ENCODE results near the gene OSBPL6.
"Not testable (repeated sequence)": the region's sequence is repeated elsewhere in the genome, so short reads cannot be mapped to it uniquely, and the experiment has no call there.

The OSBPL6 gene

GRCh38 chr2:178195390-178196166 lies 1.3 kb downstream of the OSBPL6 start:
- H3K36me3 ChIP-seq (ENCODE audit: control insufficient read depth in 1 of 2, insufficient read depth in 2 of 2, low read length in 2 of 2), result no peaks in the 10 kb centered on the region
- H3K9ac ChIP-seq (ENCODE audit: low read depth in 1 of 2, low read length in 2 of 2), result peak overlapping the region; percentile 35 to 45
- H3K4me1 ChIP-seq (ENCODE audit: control insufficient read depth in 1 of 2, insufficient read depth in 2 of 2, low read length in 2 of 2), result peaks cover 13 to 14% of the 10 kb centered on the region in 2 donors
- peak overlapping the region; percentile 76 for H3K4me3 ChIP-seq (ENCODE audit: low read depth in 1 of 2, low read length in 2 of 2)
- no peaks in the 10 kb centered on the region for H3K9me3 ChIP-seq (ENCODE audit: control insufficient read depth in 1 of 2, low read length in 2 of 2)
- peaks cover 19 to 51% of the 10 kb centered on the region in 2 donors for H3K27me3 ChIP-seq (ENCODE audit: control insufficient read depth in 1 of 2, insufficient read depth in 2 of 2, low read length in 2 of 2)
- no peak overlapping the region for H3K27ac ChIP-seq (ENCODE audit: low read depth, low read length)

- Histone ChIP-seq H3K27me3 (ENCODE audit: control insufficient read depth in 1 of 2, insufficient read depth in 2 of 2, low read length in 2 of 2) (peaks cover 10 to 40% of the 10 kb centered on the region in 2 donors), H3K9me3 (ENCODE audit: control insufficient read depth in 1 of 2, low read length in 2 of 2) (no peaks in the 10 kb centered on the region), H3K4me3 (ENCODE audit: low read depth in 1 of 2, low read length in 2 of 2) (no peak overlapping the region), H3K27ac (ENCODE audit: low read depth, low read length) (no peak overlapping the region), H3K36me3 (ENCODE audit: control insufficient read depth in 1 of 2, insufficient read depth in 2 of 2, low read length in 2 of 2) (no peaks in the 10 kb centered on the region), H3K9ac (ENCODE audit: low read depth in 1 of 2, low read length in 2 of 2) (no peak overlapping the region), H3K4me1 (ENCODE audit: control insufficient read depth in 1 of 2, insufficient read depth in 2 of 2, low read length in 2 of 2) (peaks cover 11 to 13% of the 10 kb centered on the region in 2 donors)
Measured at GRCh38 chr2:178197791-178198190, 3.5 kb downstream of the OSBPL6 start.

GRCh38 chr2:178198441-178198840 lies 4.1 kb downstream of the OSBPL6 start:
- not testable (repeated sequence) for H3K27ac ChIP-seq (ENCODE audit: low read depth, low read length); H3K4me1 ChIP-seq (ENCODE audit: control insufficient read depth in 1 of 2, insufficient read depth in 2 of 2, low read length in 2 of 2); H3K9me3 ChIP-seq (ENCODE audit: control insufficient read depth in 1 of 2, low read length in 2 of 2); H3K36me3 ChIP-seq (ENCODE audit: control insufficient read depth in 1 of 2, insufficient read depth in 2 of 2, low read length in 2 of 2); H3K9ac ChIP-seq (ENCODE audit: low read depth in 1 of 2, low read length in 2 of 2); H3K4me3 ChIP-seq (ENCODE audit: low read depth in 1 of 2, low read length in 2 of 2)
- peaks cover 6 to 33% of the 10 kb centered on the region in 2 donors for H3K27me3 ChIP-seq (ENCODE audit: control insufficient read depth in 1 of 2, insufficient read depth in 2 of 2, low read length in 2 of 2)

DNA sequence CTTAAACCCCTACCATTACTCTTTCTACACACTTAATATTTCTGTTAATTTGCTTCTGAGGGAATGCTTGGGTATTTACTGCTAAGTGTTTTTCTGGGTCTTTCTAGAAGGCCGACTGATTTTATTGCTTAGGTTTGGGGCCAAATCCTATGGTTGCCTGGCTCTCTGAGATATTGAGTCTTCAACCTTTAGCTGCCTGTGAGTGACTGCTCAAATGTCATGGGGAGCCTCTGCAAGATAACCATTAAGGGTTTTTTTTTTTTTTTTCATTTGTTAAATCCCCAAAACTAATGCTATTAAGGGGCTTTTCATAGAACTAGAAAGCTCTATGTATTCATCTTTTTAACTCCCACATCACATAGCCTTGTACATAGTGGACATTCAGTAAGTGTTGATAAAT lies 5.0 kb downstream of the OSBPL6 start:
- Histone ChIP-seq H3K9me3 (ENCODE audit: control insufficient read depth in 1 of 2, low read length in 2 of 2) (no peaks in the 10 kb centered on the region), H3K4me1 (ENCODE audit: control insufficient read depth in 1 of 2, insufficient read depth in 2 of 2, low read length in 2 of 2) (peaks cover 5 to 8% of the 10 kb centered on the region in 2 donors), H3K36me3 (ENCODE audit: control insufficient read depth in 1 of 2, insufficient read depth in 2 of 2, low read length in 2 of 2) (no peaks in the 10 kb centered on the region), H3K27me3 (ENCODE audit: control insufficient read depth in 1 of 2, insufficient read depth in 2 of 2, low read length in 2 of 2) (peaks cover 6 to 31% of the 10 kb centered on the region in 2 donors), H3K4me3 (ENCODE audit: low read depth in 1 of 2, low read length in 2 of 2) (no peak overlapping the region), H3K27ac (ENCODE audit: low read depth, low read length) (no peak overlapping the region), H3K9ac (ENCODE audit: low read depth in 1 of 2, low read length in 2 of 2) (no peak overlapping the region)

DNA sequence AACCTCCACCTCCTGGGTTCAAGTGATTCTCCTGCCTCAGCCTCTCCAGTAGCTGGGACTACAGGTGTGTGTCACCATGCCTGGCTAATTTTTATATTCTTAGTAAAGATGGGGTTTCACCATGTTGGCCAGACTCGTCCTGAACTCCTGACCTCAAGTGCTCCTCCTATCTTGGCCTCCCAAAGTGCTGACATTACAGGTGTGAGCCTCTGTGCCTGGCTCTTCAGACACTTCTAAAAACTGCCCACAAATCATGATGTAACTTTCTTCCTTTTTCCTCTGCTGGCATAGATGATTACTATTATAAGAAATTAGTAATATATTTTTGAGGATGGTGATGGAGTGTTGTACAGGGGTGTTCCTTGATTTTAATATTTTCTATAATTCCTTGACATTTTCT lies 6.0 kb downstream of the OSBPL6 start:
- Histone ChIP-seq H3K27ac (ENCODE audit: low read depth, low read length) (no peak overlapping the region), H3K4me3 (ENCODE audit: low read depth in 1 of 2, low read length in 2 of 2) (no peak overlapping the region), H3K4me1 (ENCODE audit: control insufficient read depth in 1 of 2, insufficient read depth in 2 of 2, low read length in 2 of 2) (peaks cover 1 to 5% of the 10 kb centered on the region in 2 donors), H3K27me3 (ENCODE audit: control insufficient read depth in 1 of 2, insufficient read depth in 2 of 2, low read length in 2 of 2) (peaks cover 6 to 26% of the 10 kb centered on the region in 2 donors), H3K36me3 (ENCODE audit: control insufficient read depth in 1 of 2, insufficient read depth in 2 of 2, low read length in 2 of 2) (no peaks in the 10 kb centered on the region), H3K9ac (ENCODE audit: low read depth in 1 of 2, low read length in 2 of 2) (no peak overlapping the region), H3K9me3 (ENCODE audit: control insufficient read depth in 1 of 2, low read length in 2 of 2) (no peaks in the 10 kb centered on the region)

DNA sequence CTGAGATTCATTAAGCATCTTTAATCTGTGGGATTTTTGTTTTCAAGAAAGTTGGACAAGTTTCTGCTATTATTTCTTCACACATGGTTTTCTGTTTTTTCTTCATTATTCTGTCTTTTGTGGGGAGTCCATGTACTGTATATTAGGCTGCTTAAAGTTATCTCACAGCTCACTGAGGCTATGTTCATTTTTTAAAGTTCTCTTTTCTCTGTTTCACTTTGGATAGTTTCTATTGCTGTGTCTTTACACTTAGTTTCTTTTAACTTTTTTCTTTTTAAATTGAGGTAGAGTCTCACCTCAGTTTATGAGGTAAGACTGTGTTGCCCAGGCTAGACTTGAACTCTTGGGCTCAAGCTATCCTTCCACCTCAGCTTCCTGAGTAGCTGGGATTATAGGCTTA lies 8.6 kb downstream of the OSBPL6 start:
- H3K36me3 ChIP-seq (ENCODE audit: control insufficient read depth in 1 of 2, insufficient read depth in 2 of 2, low read length in 2 of 2), result no peaks in the 10 kb centered on the region
- no peak overlapping the region for H3K4me3 ChIP-seq (ENCODE audit: low read depth in 1 of 2, low read length in 2 of 2)
- H3K27me3 ChIP-seq (ENCODE audit: control insufficient read depth in 1 of 2, insufficient read depth in 2 of 2, low read length in 2 of 2), result peaks cover 0 to 4% of the 10 kb centered on the region in 2 donors
- no peaks in the 10 kb centered on the region for H3K9me3 ChIP-seq (ENCODE audit: control insufficient read depth in 1 of 2, low read length in 2 of 2)
- no peak overlapping the region for H3K27ac ChIP-seq (ENCODE audit: low read depth, low read length)
- H3K9ac ChIP-seq (ENCODE audit: low read depth in 1 of 2, low read length in 2 of 2), result no peak overlapping the region
- H3K4me1 ChIP-seq (ENCODE audit: control insufficient read depth in 1 of 2, insufficient read depth in 2 of 2, low read length in 2 of 2), result no peaks in the 10 kb centered on the region

DNA sequence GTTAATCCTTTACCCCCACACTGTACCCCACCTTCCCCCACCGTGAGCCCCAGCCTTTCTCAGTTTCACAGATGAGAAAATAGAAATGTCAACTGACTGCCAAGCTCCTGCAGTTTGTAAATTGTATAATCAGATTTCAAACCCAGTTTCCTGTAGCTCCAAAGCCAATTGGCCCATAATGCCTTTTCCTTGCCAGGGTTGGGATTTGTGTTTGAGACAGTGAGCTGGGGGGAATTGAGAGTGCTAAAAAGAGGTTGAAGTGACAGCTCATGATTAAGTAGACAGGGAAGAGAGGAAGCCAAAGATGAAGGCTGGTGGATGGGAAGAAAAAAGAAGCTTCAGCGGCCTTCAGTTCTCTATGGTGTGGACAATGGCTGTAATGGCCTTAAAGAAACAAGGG lies 10.7 kb downstream of the OSBPL6 start:
- no peaks in the 10 kb centered on the region for H3K36me3 ChIP-seq (ENCODE audit: control insufficient read depth in 1 of 2, insufficient read depth in 2 of 2, low read length in 2 of 2)
- no peaks in the 10 kb centered on the region for H3K27me3 ChIP-seq (ENCODE audit: control insufficient read depth in 1 of 2, insufficient read depth in 2 of 2, low read length in 2 of 2)
- H3K4me3 ChIP-seq (ENCODE audit: low read depth in 1 of 2, low read length in 2 of 2), result no peak overlapping the region
- H3K4me1 ChIP-seq (ENCODE audit: control insufficient read depth in 1 of 2, insufficient read depth in 2 of 2, low read length in 2 of 2), result no peaks in the 10 kb centered on the region
- no peaks in the 10 kb centered on the region for H3K9me3 ChIP-seq (ENCODE audit: control insufficient read depth in 1 of 2, low read length in 2 of 2)
- no peak overlapping the region for H3K9ac ChIP-seq (ENCODE audit: low read depth in 1 of 2, low read length in 2 of 2)
- no peak overlapping the region for H3K27ac ChIP-seq (ENCODE audit: low read depth, low read length)

DNA sequence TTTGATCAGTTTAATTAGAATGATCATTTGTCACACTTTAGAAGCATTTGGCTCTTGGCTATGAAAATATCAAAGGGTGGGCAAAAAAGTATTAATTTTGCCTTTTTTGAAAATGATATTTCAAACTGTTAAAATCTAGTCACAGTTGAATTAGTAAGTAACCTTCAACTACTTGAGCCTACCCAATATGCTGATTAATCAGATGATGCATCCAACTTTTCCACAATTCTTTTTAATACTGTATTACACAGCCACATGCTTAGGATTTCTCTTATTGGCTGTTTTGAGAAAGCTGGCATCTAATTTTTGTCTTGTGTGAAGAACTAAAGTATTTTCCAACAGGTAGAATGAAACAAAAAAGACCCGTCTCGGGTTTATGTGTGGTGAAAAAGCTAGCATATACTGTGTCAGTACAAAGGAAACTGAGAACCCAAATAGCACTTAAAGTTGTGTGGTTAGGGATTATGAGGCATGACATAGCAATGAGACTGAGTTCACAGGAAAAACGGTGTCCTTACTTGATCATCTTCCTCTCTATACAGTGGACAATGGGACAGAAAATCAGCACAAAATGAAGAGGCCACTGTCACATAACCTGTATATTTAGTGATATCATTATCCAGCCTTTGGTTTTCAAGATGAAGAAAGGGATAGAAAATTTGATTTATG lies 11.7 kb downstream of the OSBPL6 start:
- Histone ChIP-seq H3K36me3 (ENCODE audit: control insufficient read depth in 1 of 2, insufficient read depth in 2 of 2, low read length in 2 of 2) (no peaks in the 10 kb centered on the region), H3K9me3 (ENCODE audit: control insufficient read depth in 1 of 2, low read length in 2 of 2) (no peaks in the 10 kb centered on the region), H3K27me3 (ENCODE audit: control insufficient read depth in 1 of 2, insufficient read depth in 2 of 2, low read length in 2 of 2) (no peaks in the 10 kb centered on the region), H3K4me3 (ENCODE audit: low read depth in 1 of 2, low read length in 2 of 2) (no peak overlapping the region), H3K27ac (ENCODE audit: low read depth, low read length) (no peak overlapping the region), H3K4me1 (ENCODE audit: control insufficient read depth in 1 of 2, insufficient read depth in 2 of 2, low read length in 2 of 2) (no peaks in the 10 kb centered on the region), H3K9ac (ENCODE audit: low read depth in 1 of 2, low read length in 2 of 2) (no peak overlapping the region)

DNA sequence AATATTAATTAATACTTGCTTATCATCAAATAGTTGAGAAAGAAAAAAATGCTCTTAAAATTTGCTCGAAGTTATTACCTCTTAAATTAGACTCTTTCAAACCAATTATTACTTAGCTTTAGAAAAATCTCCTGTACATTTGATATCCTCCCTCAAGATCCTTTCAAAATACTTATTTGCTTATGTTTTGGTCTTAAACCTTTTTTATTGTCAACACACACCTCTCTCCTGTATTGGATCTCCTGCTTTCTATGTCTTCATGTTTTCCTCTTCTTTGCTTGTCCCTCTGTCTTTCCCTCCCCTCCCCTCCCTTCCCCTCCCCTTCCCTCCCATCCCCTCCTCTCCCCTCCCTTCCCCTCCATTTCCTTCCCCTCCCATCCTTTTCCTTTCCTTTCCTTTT lies 14.0 kb downstream of the OSBPL6 start:
- no peaks in the 10 kb centered on the region for H3K27me3 ChIP-seq (ENCODE audit: control insufficient read depth in 1 of 2, insufficient read depth in 2 of 2, low read length in 2 of 2)
- no peaks in the 10 kb centered on the region for H3K4me1 ChIP-seq (ENCODE audit: control insufficient read depth in 1 of 2, insufficient read depth in 2 of 2, low read length in 2 of 2)
- no peaks in the 10 kb centered on the region for H3K9me3 ChIP-seq (ENCODE audit: control insufficient read depth in 1 of 2, low read length in 2 of 2)
- no peak overlapping the region for H3K27ac ChIP-seq (ENCODE audit: low read depth, low read length)
- no peaks in the 10 kb centered on the region for H3K36me3 ChIP-seq (ENCODE audit: control insufficient read depth in 1 of 2, insufficient read depth in 2 of 2, low read length in 2 of 2)
- no peak overlapping the region for H3K9ac ChIP-seq (ENCODE audit: low read depth in 1 of 2, low read length in 2 of 2)
- H3K4me3 ChIP-seq (ENCODE audit: low read depth in 1 of 2, low read length in 2 of 2), result no peak overlapping the region

DNA sequence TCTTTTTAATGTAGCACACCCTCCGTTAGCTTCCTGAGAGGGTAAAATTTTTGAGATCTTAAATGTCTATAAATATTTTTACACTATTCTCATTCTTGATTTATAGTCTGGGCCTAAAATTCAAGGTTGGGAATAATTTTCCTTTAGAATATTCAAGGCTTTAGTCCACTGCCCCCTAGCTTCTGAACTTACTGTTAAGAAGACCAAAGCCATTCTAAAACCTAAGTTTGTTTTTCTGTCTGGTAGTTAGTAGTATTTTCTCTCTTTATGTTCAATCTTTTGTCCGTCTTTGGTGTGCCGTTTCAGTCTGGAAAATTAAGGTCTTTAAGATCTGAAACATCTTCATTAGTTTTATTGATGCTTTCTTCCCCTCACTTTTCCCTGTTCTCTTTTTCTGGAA lies 14.5 kb downstream of the OSBPL6 start:
- no peak overlapping the region for H3K27ac ChIP-seq (ENCODE audit: low read depth, low read length)
- H3K9me3 ChIP-seq (ENCODE audit: control insufficient read depth in 1 of 2, low read length in 2 of 2), result no peaks in the 10 kb centered on the region
- no peaks in the 10 kb centered on the region for H3K4me1 ChIP-seq (ENCODE audit: control insufficient read depth in 1 of 2, insufficient read depth in 2 of 2, low read length in 2 of 2)
- H3K4me3 ChIP-seq (ENCODE audit: low read depth in 1 of 2, low read length in 2 of 2), result no peak overlapping the region
- no peak overlapping the region for H3K9ac ChIP-seq (ENCODE audit: low read depth in 1 of 2, low read length in 2 of 2)
- no peaks in the 10 kb centered on the region for H3K27me3 ChIP-seq (ENCODE audit: control insufficient read depth in 1 of 2, insufficient read depth in 2 of 2, low read length in 2 of 2)
- H3K36me3 ChIP-seq (ENCODE audit: control insufficient read depth in 1 of 2, insufficient read depth in 2 of 2, low read length in 2 of 2), result no peaks in the 10 kb centered on the region

Measured in duodenal mucosa (tissue), 2 donors.